ENCODE data around the gene SRSF4.

SRSF4 gene

DNA sequence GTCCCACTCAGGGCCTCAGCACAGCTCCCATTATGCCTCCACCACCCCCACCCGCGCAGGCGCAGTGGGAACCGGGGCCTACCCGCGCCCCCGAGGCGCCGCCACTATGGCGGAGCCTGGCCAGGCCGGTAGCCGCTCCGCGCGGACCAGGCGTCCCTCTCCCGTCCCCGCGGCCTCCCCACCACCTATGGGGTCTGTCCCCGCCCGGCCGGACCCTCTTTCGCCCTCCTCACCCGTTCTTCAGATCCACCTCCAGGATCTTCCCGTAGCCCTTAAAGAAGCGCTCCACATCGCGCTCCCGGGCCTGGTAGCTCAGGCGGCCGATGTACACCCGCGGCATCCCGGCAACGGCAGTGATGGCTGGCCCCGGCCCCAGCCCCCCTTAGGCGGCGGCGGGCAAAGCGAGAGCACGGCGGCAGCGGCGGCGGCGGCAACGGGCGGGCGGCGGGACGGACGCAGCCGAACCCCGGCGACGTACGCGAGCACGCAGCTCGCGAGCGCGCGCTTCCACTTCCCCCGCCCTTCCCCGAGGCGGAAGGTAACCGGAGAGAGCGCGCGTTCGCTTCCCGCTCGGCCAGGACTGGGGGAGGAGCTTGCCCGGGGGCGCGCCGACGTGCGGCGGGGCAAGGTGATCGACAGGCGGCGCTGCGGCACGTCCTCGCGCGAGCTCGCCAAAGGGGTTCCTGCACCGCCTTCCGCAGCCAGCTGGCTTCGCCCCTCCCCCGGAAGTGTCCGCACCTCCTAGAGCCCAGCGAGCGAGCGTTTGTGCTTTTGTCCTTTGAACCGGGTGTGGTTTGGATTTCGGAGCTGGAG, at the start of gene SRSF4:
Gene SRSF4 (minus strand): TSS at position 488 of the 813 bp plus-strand sequence. CDS start 148 bp downstream, at position 340.
- peak; percentile 98 for DNase-seq
- H2AFZ ChIP-seq (ENCODE audit: low read length), result peak within 1 kb of the TSS; percentile 100
- H3K9me3 ChIP-seq (replicated peaks; ENCODE audit: insufficient read depth, low read length), result no peaks in the 10 kb centered on the region
- peak within 1 kb of the TSS; percentile 100 for H3K9ac ChIP-seq (ENCODE audit: low read length)
- peak within 1 kb of the TSS; percentile 93 for H3K4me2 ChIP-seq (ENCODE audit: low read depth, low read length)
- no peaks in the 10 kb centered on the region for H3K9me2 ChIP-seq (replicated peaks; ENCODE audit: insufficient read depth, low read length)
- H3F3A ChIP-seq (ENCODE audit: insufficient read depth, low read length), result peaks cover 14% of the 10 kb centered on the region
- peak; percentile 61 for TF ChIP-seq CTCF (IDR thresholded peaks at IDR 0.05; ENCODE audit: low read length)
- TF ChIP-seq EZH2 (optimal IDR thresholded peaks at IDR 0.05; ENCODE audit: low read depth, low read length), result no peak
- H3K4me3 ChIP-seq (ENCODE audit: low read length), result peak within 1 kb of the TSS; percentile 99
- H3K4me1 ChIP-seq (ENCODE audit: low read length), result peaks cover 18% of the 10 kb centered on the region
- peaks cover 12% of the 10 kb centered on the region for H3K36me3 ChIP-seq (replicated peaks; ENCODE audit: insufficient read depth, low read length)
- H4K20me1 ChIP-seq (ENCODE audit: insufficient read depth, low read length), result peaks cover 34% of the 10 kb centered on the region
- H3K27ac ChIP-seq (ENCODE audit: low read length), result peak within 1 kb of the TSS; percentile 95
- peaks cover 51% of the 10 kb centered on the region for H3K79me2 ChIP-seq (ENCODE audit: low read length)
- no peaks in the 10 kb centered on the region for H3K27me3 ChIP-seq (replicated peaks; ENCODE audit: insufficient read depth, low read length)

DNA sequence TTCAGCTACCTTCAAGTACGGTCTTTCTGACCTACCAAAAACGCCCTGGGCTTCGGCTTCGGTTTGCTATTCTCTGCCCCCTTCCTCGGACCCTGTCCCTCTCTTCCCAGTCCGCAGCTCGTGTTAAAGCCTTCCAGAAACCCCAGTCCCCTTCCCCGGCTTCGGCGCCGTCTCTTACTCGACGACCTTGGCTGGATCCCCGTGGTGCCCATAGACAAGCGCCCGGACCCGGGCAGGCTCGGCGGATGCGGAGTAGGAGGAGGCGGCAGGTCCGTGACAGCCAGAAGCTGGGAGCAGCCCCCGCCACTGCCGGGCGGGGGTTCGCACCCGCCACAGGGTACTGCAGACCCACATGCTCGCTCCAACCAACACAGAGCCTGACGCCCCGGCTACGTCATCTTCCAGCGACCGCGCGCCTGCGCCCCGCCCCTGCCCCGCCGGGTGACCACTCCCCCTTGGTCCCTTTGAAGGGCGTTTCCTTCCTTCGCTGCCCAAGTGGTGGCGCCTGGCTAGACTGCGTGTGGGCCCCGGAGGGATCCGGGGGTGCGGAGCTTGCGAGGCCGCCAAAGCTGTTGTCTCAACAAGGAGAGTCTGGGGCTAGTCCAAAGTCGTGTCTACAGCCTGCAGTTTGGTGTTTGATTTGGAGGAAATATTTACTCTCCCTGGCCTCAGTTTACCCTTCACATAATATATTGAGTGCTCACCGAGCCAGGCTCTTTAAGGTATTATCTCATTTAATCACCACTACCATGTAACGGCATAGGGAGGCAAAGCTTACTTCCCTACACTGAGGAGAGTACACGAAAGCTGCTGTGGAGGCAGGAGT, 49.1 kb upstream of the SRSF4 start, which contains the start of gene MECR:
Gene MECR (minus strand): TSS at position 382 of the 826 bp plus-strand sequence. CDS start 28 bp downstream, at position 354.
- Histone ChIP-seq H3K36me3 (replicated peaks; ENCODE audit: insufficient read depth, low read length) (no peaks in the 10 kb centered on the region), H3K4me3 (ENCODE audit: low read length) (peak within 1 kb of the TSS; percentile 97), H3F3A (ENCODE audit: insufficient read depth, low read length) (0 out of 2 replicates have a peak, but pooled peaks cover 2% of the 10 kb centered on the region), H3K27ac (ENCODE audit: low read length) (peak within 1 kb of the TSS; percentile 17; the same call in 1 of the 2 replicates), H2AFZ (ENCODE audit: low read length) (peak within 1 kb of the TSS; percentile 97), H3K4me2 (ENCODE audit: low read depth, low read length) (peak within 1 kb of the TSS; percentile 75), H3K27me3 (replicated peaks; ENCODE audit: insufficient read depth, low read length) (peaks cover 44% of the 10 kb centered on the region), H3K9me2 (replicated peaks; ENCODE audit: insufficient read depth, low read length) (no peaks in the 10 kb centered on the region), H3K4me1 (ENCODE audit: low read length) (peaks cover 11% of the 10 kb centered on the region), H4K20me1 (ENCODE audit: insufficient read depth, low read length) (no peaks in the 10 kb centered on the region), H3K9ac (ENCODE audit: low read length) (peak within 1 kb of the TSS; percentile 90), H3K79me2 (ENCODE audit: low read length) (peaks cover 24% of the 10 kb centered on the region), H3K9me3 (replicated peaks; ENCODE audit: insufficient read depth, low read length) (no peaks in the 10 kb centered on the region)
- TF ChIP-seq EZH2 (optimal IDR thresholded peaks at IDR 0.05; ENCODE audit: low read depth, low read length), result no peak
- peak; percentile 32 for TF ChIP-seq CTCF (IDR thresholded peaks at IDR 0.05; ENCODE audit: low read length)
- peak; percentile 89 for DNase-seq

- no peaks in the 10 kb centered on the region for H3K36me3 ChIP-seq (replicated peaks; ENCODE audit: insufficient read depth, low read length)
- no peaks in the 10 kb centered on the region for H4K20me1 ChIP-seq (ENCODE audit: insufficient read depth, low read length)
- TF ChIP-seq EZH2phosphoT487 (IDR thresholded peaks at IDR 0.05; ENCODE audit: low read length) (no peak), EZH2 (optimal IDR thresholded peaks at IDR 0.05; ENCODE audit: low read depth, low read length) (no peak), CTCF (IDR thresholded peaks at IDR 0.05; ENCODE audit: low read length) (no peak)
- H3K9ac ChIP-seq (ENCODE audit: low read length), result peak overlapping the region; percentile 90
- H3K4me3 ChIP-seq (ENCODE audit: low read length), result peak overlapping the region; percentile 97
- H3K27me3 ChIP-seq (replicated peaks; ENCODE audit: insufficient read depth, low read length), result peaks cover 38% of the 10 kb centered on the region
- DNase-seq, result no peak
- H3K9me2 ChIP-seq (replicated peaks; ENCODE audit: insufficient read depth, low read length), result no peaks in the 10 kb centered on the region
- H3K27ac ChIP-seq (ENCODE audit: low read length), result no peak overlapping the region; the same call in 1 of the 2 replicates
- H3K4me2 ChIP-seq (ENCODE audit: low read depth, low read length), result peak overlapping the region; percentile 75
- peaks cover 29% of the 10 kb centered on the region for H3K79me2 ChIP-seq (ENCODE audit: low read length)
- H3K9me3 ChIP-seq (replicated peaks; ENCODE audit: insufficient read depth, low read length), result no peaks in the 10 kb centered on the region
- peak overlapping the region; percentile 97 for H2AFZ ChIP-seq (ENCODE audit: low read length)
- H3K4me1 ChIP-seq (ENCODE audit: low read length), result peaks cover 11% of the 10 kb centered on the region
- H3F3A ChIP-seq (ENCODE audit: insufficient read depth, low read length), result 0 out of 2 replicates have a peak, but pooled peaks cover 2% of the 10 kb centered on the region
These were observed 48.5 kb upstream of the SRSF4 start for GRCh38 chr1:29230204-29230552.

Data from MM.1S (cell line).